WTC11 (cell line): ENCODE results near the gene LMTK2. TPM values are rescaled to one million over a fixed set of nuclear protein-coding genes. Genes with fewer than 3 reads are reported as not detected.

ENCODE experiments used
- ATAC-seq: fragments of 200-7000 bp; cut with Tn5 transposase; 2 replicates; pipeline ENCODE4 v1.10.0; 2021; ENCODE audit warnings: mild to moderate bottlenecking, moderate library complexity
- CTCF ChIA-PET: fragments of 300-600 bp; sonication (Branson Sonifier 250); formaldehyde crosslinking; loops from one replicate; lab custom pipeline; 2021; ENCODE audit warnings: antibody characterized with exemption; lab: Charles Lee
- POLR2A ChIA-PET: fragments of 350-600 bp; sonication (Branson Sonifier 250); formaldehyde crosslinking; loops from one replicate; lab custom pipeline; 2021; ENCODE audit warnings: antibody characterized with exemption; lab: Charles Lee
- DNase-seq: peaks from one replicate; pipeline ENCODE4 v3.0.0; 2021; ENCODE audit warnings: low spot score
- H3K27ac Mint-ChIP-seq: 2 replicates; pipeline ENCODE4 v1.8.0; 2021; ENCODE audit warnings: mixed read lengths
- H3K27me3 Mint-ChIP-seq: 2 replicates; pipeline ENCODE4 v1.8.0; 2021; ENCODE audit warnings: low read depth, mild to moderate bottlenecking, moderate library complexity, mixed read lengths
- H3K36me3 Mint-ChIP-seq: 2 replicates; pipeline ENCODE4 v1.8.0; 2021; ENCODE audit warnings: mixed read lengths
- H3K4me1 Mint-ChIP-seq: 2 replicates; pipeline ENCODE4 v1.8.0; 2022; ENCODE audit warnings: mixed read lengths
- H3K4me3 Mint-ChIP-seq: 2 replicates; pipeline ENCODE4 v1.8.0; 2021; ENCODE audit warnings: mild to moderate bottlenecking, moderate library complexity, mixed read lengths
- H3K9me3 Mint-ChIP-seq: 2 replicates; pipeline ENCODE4 v1.8.0; 2021; ENCODE audit warnings: mixed read lengths
- CREM ChIP-seq: sonication (generic); formaldehyde crosslinking; IDR thresholded peaks from 2 replicates; pipeline ENCODE4 v1.8.1; 2022; ENCODE audit warnings: mild to moderate bottlenecking, missing genetic modification reagents, moderate library complexity
- ETV6 ChIP-seq: sonication (generic); formaldehyde crosslinking; IDR thresholded peaks from 2 replicates; pipeline ENCODE4 v1.8.1; 2022; ENCODE audit warnings: mild to moderate bottlenecking, missing genetic modification reagents
- FOXP1 ChIP-seq: sonication (generic); formaldehyde crosslinking; IDR thresholded peaks from 2 replicates; pipeline ENCODE4 v1.8.0; 2022; ENCODE audit warnings: missing genetic modification reagents, mild to moderate bottlenecking, moderate library complexity, borderline replicate concordance
- GABPB1 ChIP-seq: sonication (generic); formaldehyde crosslinking; IDR thresholded peaks from 2 replicates; pipeline ENCODE4 v1.8.1; 2023; ENCODE audit warnings: mild to moderate bottlenecking, missing genetic modification reagents
- IRF2 ChIP-seq: sonication (generic); formaldehyde crosslinking; IDR thresholded peaks from 2 replicates; pipeline ENCODE4 v1.8.0; 2022; ENCODE audit warnings: low read depth, missing genetic modification reagents, borderline replicate concordance
- MYBL2 ChIP-seq: sonication (generic); formaldehyde crosslinking; IDR thresholded peaks from 2 replicates; pipeline ENCODE4 v1.8.1; 2023; ENCODE audit warnings: mild to moderate bottlenecking, moderate library complexity, missing genetic modification reagents
- NR3C1 ChIP-seq: sonication (generic); formaldehyde crosslinking; conservative IDR thresholded peaks from 2 replicates; pipeline ENCODE4 v1.8.1; 2023; ENCODE audit warnings: low read depth, mild to moderate bottlenecking, missing genetic modification reagents
- RELA ChIP-seq: sonication (generic); formaldehyde crosslinking; IDR thresholded peaks from 2 replicates; pipeline ENCODE4 v1.8.1; 2022; ENCODE audit warnings: missing genetic modification reagents, mild to moderate bottlenecking, borderline replicate concordance
- TP53 ChIP-seq: sonication (generic); formaldehyde crosslinking; IDR thresholded peaks from 2 replicates; pipeline ENCODE4 v1.8.1; 2023; ENCODE audit warnings: mild to moderate bottlenecking, missing genetic modification reagents
- ZNF121 ChIP-seq: sonication (generic); formaldehyde crosslinking; IDR thresholded peaks from 2 replicates; pipeline ENCODE4 v1.8.0; 2023; ENCODE audit warnings: missing genetic modification reagents
- total RNA-seq: library from RNA; stranded (reverse); gene quantifications from 3 replicates; pipeline ENCODE4 v1.2.3, GENCODE V29; 2021
- TF ChIP-seq, protein P1 (sequence below): sonication (generic); formaldehyde crosslinking; IDR thresholded peaks from 2 replicates; pipeline ENCODE4 v1.8.0; 2022; ENCODE audit warnings: mild to moderate bottlenecking, missing genetic modification reagents
- TF ChIP-seq, protein P2 (sequence below): fragments of 250-450 bp; sonication (Bioruptor Pico); IDR thresholded peaks from 2 replicates; pipeline ENCODE4 v1.9.0; 2021; ENCODE audit warnings: mild to moderate bottlenecking, borderline replicate concordance
- TF ChIP-seq, protein P3 (sequence below): fragments of 250-450 bp; sonication (Bioruptor Pico); IDR thresholded peaks from 2 replicates; pipeline ENCODE4 v1.9.0; 2021; ENCODE audit warnings: mild to moderate bottlenecking
- TF ChIP-seq, protein P4 (sequence below): sonication (generic); formaldehyde crosslinking; IDR thresholded peaks from 2 replicates; pipeline ENCODE4 v1.8.1; 2022; ENCODE audit warnings: low read depth, missing genetic modification reagents, borderline replicate concordance
- TF ChIP-seq, protein P5 (sequence below): fragments of 250-450 bp; sonication (Bioruptor Pico); IDR thresholded peaks from 2 replicates; pipeline ENCODE4 v1.9.0; 2021; ENCODE audit warnings: moderate library complexity, mild to moderate bottlenecking, inconsistent platforms, borderline replicate concordance
- TF ChIP-seq, protein P6 (sequence below): sonication (generic); formaldehyde crosslinking; IDR thresholded peaks from 2 replicates; pipeline ENCODE4 v1.8.0; 2022; ENCODE audit warnings: mild to moderate bottlenecking, missing genetic modification reagents
- TF ChIP-seq, protein P7 (sequence below): sonication (generic); formaldehyde crosslinking; IDR thresholded peaks from 2 replicates; pipeline ENCODE4 v1.8.1; 2023; ENCODE audit warnings: mild to moderate bottlenecking, moderate library complexity, missing genetic modification reagents
- TF ChIP-seq, protein P8 (sequence below): sonication (generic); formaldehyde crosslinking; IDR thresholded peaks from 2 replicates; pipeline ENCODE4 v1.8.1; 2023; ENCODE audit warnings: mild to moderate bottlenecking, missing genetic modification reagents

The LMTK2 gene
- total RNA-seq, 1 experiment from 2014 or later: 24.3 TPM

DNA sequence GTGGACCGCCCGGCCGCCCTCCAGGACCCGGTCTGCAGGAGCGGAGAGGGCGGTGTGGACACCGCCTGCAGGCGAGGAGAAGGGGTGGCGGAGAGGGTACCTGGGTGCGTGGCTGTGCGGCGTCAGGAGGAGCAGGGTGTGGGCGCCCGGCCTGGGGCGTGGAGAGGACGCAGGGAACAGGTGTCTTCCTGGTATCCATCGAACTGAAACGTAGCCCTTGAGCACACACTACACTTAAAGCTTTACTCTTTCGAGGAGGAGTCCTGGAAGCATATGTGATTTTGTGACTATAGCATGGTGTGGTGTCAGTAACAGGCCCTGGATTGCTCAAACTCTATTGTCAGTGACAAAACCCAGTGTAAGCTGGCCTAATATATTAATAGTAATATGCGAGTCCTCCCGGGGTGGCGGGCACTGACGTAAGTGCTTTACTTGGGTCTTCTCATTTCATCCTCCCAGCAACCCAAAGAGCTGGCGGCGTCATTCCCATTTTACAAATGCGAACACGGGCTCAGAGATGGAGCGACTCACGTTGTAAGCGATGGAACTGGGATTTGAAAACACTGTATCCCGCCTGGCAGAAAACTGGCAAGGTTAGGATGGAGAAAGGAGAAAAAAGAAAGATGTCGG lies 145.9 kb downstream of the LMTK2 start (continued):
- TF ChIP-seq, protein P1, sequence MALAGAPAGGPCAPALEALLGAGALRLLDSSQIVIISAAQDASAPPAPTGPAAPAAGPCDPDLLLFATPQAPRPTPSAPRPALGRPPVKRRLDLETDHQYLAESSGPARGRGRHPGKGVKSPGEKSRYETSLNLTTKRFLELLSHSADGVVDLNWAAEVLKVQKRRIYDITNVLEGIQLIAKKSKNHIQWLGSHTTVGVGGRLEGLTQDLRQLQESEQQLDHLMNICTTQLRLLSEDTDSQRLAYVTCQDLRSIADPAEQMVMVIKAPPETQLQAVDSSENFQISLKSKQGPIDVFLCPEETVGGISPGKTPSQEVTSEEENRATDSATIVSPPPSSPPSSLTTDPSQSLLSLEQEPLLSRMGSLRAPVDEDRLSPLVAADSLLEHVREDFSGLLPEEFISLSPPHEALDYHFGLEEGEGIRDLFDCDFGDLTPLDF: 0 out of 2 replicates have a peak, but pooled peaks have one; percentile 60
- TF ChIP-seq GABPB1 (peak; percentile 9), FOXP1 (CRISPR knock-in tag) (peak; percentile 0; the same call in 1 of the 2 replicates), RELA (CRISPR knock-in tag) (no peak; the same call in 1 of the 2 replicates), MYBL2 (peak; percentile 57; the same call in 1 of the 2 replicates), IRF2 (CRISPR knock-in tag) (no peak), ZNF121 (CRISPR knock-in tag) (no peak), CREM (CRISPR knock-in tag) (no peak), NR3C1 (CRISPR knock-in tag) (no peak)
- TF ChIP-seq, protein P2, sequence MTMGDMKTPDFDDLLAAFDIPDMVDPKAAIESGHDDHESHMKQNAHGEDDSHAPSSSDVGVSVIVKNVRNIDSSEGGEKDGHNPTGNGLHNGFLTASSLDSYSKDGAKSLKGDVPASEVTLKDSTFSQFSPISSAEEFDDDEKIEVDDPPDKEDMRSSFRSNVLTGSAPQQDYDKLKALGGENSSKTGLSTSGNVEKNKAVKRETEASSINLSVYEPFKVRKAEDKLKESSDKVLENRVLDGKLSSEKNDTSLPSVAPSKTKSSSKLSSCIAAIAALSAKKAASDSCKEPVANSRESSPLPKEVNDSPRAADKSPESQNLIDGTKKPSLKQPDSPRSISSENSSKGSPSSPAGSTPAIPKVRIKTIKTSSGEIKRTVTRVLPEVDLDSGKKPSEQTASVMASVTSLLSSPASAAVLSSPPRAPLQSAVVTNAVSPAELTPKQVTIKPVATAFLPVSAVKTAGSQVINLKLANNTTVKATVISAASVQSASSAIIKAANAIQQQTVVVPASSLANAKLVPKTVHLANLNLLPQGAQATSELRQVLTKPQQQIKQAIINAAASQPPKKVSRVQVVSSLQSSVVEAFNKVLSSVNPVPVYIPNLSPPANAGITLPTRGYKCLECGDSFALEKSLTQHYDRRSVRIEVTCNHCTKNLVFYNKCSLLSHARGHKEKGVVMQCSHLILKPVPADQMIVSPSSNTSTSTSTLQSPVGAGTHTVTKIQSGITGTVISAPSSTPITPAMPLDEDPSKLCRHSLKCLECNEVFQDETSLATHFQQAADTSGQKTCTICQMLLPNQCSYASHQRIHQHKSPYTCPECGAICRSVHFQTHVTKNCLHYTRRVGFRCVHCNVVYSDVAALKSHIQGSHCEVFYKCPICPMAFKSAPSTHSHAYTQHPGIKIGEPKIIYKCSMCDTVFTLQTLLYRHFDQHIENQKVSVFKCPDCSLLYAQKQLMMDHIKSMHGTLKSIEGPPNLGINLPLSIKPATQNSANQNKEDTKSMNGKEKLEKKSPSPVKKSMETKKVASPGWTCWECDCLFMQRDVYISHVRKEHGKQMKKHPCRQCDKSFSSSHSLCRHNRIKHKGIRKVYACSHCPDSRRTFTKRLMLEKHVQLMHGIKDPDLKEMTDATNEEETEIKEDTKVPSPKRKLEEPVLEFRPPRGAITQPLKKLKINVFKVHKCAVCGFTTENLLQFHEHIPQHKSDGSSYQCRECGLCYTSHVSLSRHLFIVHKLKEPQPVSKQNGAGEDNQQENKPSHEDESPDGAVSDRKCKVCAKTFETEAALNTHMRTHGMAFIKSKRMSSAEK (CRISPR knock-in tag): no peak
- TF ChIP-seq, protein P3, sequence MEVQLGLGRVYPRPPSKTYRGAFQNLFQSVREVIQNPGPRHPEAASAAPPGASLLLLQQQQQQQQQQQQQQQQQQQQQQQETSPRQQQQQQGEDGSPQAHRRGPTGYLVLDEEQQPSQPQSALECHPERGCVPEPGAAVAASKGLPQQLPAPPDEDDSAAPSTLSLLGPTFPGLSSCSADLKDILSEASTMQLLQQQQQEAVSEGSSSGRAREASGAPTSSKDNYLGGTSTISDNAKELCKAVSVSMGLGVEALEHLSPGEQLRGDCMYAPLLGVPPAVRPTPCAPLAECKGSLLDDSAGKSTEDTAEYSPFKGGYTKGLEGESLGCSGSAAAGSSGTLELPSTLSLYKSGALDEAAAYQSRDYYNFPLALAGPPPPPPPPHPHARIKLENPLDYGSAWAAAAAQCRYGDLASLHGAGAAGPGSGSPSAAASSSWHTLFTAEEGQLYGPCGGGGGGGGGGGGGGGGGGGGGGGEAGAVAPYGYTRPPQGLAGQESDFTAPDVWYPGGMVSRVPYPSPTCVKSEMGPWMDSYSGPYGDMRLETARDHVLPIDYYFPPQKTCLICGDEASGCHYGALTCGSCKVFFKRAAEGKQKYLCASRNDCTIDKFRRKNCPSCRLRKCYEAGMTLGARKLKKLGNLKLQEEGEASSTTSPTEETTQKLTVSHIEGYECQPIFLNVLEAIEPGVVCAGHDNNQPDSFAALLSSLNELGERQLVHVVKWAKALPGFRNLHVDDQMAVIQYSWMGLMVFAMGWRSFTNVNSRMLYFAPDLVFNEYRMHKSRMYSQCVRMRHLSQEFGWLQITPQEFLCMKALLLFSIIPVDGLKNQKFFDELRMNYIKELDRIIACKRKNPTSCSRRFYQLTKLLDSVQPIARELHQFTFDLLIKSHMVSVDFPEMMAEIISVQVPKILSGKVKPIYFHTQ (CRISPR knock-in tag): no peak
- TF ChIP-seq, protein P4, sequence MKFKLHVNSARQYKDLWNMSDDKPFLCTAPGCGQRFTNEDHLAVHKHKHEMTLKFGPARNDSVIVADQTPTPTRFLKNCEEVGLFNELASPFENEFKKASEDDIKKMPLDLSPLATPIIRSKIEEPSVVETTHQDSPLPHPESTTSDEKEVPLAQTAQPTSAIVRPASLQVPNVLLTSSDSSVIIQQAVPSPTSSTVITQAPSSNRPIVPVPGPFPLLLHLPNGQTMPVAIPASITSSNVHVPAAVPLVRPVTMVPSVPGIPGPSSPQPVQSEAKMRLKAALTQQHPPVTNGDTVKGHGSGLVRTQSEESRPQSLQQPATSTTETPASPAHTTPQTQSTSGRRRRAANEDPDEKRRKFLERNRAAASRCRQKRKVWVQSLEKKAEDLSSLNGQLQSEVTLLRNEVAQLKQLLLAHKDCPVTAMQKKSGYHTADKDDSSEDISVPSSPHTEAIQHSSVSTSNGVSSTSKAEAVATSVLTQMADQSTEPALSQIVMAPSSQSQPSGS (CRISPR knock-in tag): no peak
- TF ChIP-seq, protein P5, sequence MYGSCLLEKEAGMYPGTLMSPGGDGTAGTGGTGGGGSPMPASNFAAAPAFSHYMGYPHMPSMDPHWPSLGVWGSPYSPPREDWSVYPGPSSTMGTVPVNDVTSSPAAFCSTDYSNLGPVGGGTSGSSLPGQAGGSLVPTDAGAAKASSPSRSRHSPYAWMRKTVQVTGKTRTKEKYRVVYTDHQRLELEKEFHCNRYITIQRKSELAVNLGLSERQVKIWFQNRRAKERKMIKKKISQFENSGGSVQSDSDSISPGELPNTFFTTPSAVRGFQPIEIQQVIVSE (CRISPR knock-in tag): no peak

DNA sequence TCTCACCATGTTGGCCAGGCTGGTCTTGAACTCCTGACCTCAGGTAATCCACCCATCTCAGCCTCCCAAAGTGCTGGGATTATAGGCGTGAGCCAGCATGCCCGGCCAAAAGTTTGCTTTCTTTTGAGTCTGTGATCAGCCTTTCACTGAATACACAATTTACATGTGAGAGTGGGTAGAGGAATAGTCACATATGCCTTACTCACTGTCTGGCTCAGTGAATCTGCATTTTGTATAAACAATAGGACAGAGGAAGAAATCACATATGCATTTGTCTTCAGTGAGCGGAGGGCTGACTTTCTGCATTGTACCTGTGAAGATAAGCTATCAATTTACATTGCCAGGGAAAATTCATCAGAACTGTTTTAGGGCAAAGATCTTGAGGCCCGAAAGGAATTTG lies 147.9 kb downstream of the LMTK2 start:
- Mint-ChIP-seq H3K4me1 (peaks cover 20% of the 10 kb centered on the region), H3K27me3 (no peaks in the 10 kb centered on the region), H3K36me3 (no peaks in the 10 kb centered on the region), H3K27ac (no peak overlapping the region), H3K9me3 (no peaks in the 10 kb centered on the region), H3K4me3 (no peak overlapping the region)
- ChIA-PET POLR2A (no interaction called here), CTCF (interaction anchor here (0.6 kb wide), 1 partner anchor 11 kb away, joined by 3 read pairs; no protein-coding TSS in a partner anchor)
- ATAC-seq: no peak
- DNase-seq: no peak
- TF ChIP-seq, protein P6, sequence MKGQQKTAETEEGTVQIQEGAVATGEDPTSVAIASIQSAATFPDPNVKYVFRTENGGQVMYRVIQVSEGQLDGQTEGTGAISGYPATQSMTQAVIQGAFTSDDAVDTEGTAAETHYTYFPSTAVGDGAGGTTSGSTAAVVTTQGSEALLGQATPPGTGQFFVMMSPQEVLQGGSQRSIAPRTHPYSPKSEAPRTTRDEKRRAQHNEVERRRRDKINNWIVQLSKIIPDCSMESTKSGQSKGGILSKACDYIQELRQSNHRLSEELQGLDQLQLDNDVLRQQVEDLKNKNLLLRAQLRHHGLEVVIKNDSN (CRISPR knock-in tag): no peak
- no peak for TF ChIP-seq ETV6 (CRISPR knock-in tag)
- TF ChIP-seq, protein P7, sequence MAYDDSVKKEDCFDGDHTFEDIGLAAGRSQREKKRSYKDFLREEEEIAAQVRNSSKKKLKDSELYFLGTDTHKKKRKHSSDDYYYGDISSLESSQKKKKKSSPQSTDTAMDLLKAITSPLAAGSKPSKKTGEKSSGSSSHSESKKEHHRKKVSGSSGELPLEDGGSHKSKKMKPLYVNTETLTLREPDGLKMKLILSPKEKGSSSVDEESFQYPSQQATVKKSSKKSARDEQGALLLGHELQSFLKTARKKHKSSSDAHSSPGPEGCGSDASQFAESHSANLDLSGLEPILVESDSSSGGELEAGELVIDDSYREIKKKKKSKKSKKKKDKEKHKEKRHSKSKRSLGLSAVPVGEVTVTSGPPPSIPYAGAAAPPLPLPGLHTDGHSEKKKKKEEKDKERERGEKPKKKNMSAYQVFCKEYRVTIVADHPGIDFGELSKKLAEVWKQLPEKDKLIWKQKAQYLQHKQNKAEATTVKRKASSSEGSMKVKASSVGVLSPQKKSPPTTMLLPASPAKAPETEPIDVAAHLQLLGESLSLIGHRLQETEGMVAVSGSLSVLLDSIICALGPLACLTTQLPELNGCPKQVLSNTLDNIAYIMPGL (CRISPR knock-in tag): no peak
- no peak for TF ChIP-seq MYBL2
- TF ChIP-seq, protein P8, sequence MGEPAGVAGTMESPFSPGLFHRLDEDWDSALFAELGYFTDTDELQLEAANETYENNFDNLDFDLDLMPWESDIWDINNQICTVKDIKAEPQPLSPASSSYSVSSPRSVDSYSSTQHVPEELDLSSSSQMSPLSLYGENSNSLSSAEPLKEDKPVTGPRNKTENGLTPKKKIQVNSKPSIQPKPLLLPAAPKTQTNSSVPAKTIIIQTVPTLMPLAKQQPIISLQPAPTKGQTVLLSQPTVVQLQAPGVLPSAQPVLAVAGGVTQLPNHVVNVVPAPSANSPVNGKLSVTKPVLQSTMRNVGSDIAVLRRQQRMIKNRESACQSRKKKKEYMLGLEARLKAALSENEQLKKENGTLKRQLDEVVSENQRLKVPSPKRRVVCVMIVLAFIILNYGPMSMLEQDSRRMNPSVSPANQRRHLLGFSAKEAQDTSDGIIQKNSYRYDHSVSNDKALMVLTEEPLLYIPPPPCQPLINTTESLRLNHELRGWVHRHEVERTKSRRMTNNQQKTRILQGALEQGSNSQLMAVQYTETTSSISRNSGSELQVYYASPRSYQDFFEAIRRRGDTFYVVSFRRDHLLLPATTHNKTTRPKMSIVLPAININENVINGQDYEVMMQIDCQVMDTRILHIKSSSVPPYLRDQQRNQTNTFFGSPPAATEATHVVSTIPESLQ (CRISPR knock-in tag): no peak
- no peak for TF ChIP-seq TP53 (CRISPR knock-in tag)
